ENCODE data around the gene PRPF19. TPM values are rescaled to one million over a fixed set of nuclear protein-coding genes. Genes with fewer than 3 reads are reported as not detected.

PRPF19 gene
- total and polyA plus RNA-seq, 2 donors from 2014 or later = 70.7 to 72.1 TPM

GRCh38 chr11:60942219-60942618, 35.8 kb upstream of the PRPF19 start:
- no peak overlapping the region for H3K4me3 ChIP-seq (ENCODE audit: low read length in 3 of 3)
- TF ChIP-seq CTCF (IDR thresholded peaks at IDR 0.05; ENCODE audit: borderline replicate concordance, extremely low read depth, insufficient read depth) = no peak
- no peaks in the 10 kb centered on the region for H3K36me3 ChIP-seq (ENCODE audit: control insufficient read depth in 2 of 3, insufficient read depth in 3 of 3, low read length in 3 of 3)
- intact Hi-C loops (cut with DNase I) = no loop called here
- H3K27me3 ChIP-seq (ENCODE audit: control insufficient read depth, insufficient read depth, low read length) = no peaks in the 10 kb centered on the region
- H3K27ac ChIP-seq (ENCODE audit: low read depth in 2 of 2, low read length in 2 of 2) = no peak overlapping the region
- H3K9me3 ChIP-seq (ENCODE audit: control insufficient read depth in 2 of 3, insufficient read depth in 1 of 3, low read length in 3 of 3) = no peaks in the 10 kb centered on the region
- no peak overlapping the region for H3K9ac ChIP-seq (ENCODE audit: low read length in 3 of 3)
- FAIRE-seq (no peak), DNase-seq (no peak)
- H3K4me1 ChIP-seq (ENCODE audit: control insufficient read depth in 2 of 3, insufficient read depth in 2 of 3, low read depth in 1 of 3, low read length in 3 of 3) = no peaks in the 10 kb centered on the region

- H3K36me3 ChIP-seq (ENCODE audit: control insufficient read depth in 2 of 3, insufficient read depth in 3 of 3, low read length in 3 of 3) = no peaks in the 10 kb centered on the region
- H3K27ac ChIP-seq (ENCODE audit: low read depth in 2 of 2, low read length in 2 of 2) = no peak overlapping the region
- intact Hi-C loops (cut with DNase I) = no loop called here
- FAIRE-seq (no peak), DNase-seq (no peak)
- no peaks in the 10 kb centered on the region for H3K4me1 ChIP-seq (ENCODE audit: control insufficient read depth in 2 of 3, insufficient read depth in 2 of 3, low read depth in 1 of 3, low read length in 3 of 3)
- H3K4me3 ChIP-seq (ENCODE audit: low read length in 3 of 3) = no peak overlapping the region
- H3K9me3 ChIP-seq (ENCODE audit: control insufficient read depth in 2 of 3, insufficient read depth in 1 of 3, low read length in 3 of 3) = no peaks in the 10 kb centered on the region
- TF ChIP-seq CTCF (IDR thresholded peaks at IDR 0.05; ENCODE audit: borderline replicate concordance, extremely low read depth, insufficient read depth) = no peak
- H3K9ac ChIP-seq (ENCODE audit: low read length in 3 of 3) = no peak overlapping the region
- H3K27me3 ChIP-seq (ENCODE audit: control insufficient read depth, insufficient read depth, low read length) = no peaks in the 10 kb centered on the region
Measured at GRCh38 chr11:60941371-60942119, 35.2 kb upstream of the PRPF19 start.

GRCh38 chr11:60939855-60940254, 33.5 kb upstream of the PRPF19 start:
- no peak for FAIRE-seq
- no peaks in the 10 kb centered on the region for H3K36me3 ChIP-seq (ENCODE audit: control insufficient read depth in 2 of 3, insufficient read depth in 3 of 3, low read length in 3 of 3)
- H3K4me1 ChIP-seq (ENCODE audit: control insufficient read depth in 2 of 3, insufficient read depth in 2 of 3, low read depth in 1 of 3, low read length in 3 of 3) = no peaks in the 10 kb centered on the region
- H3K9ac ChIP-seq (ENCODE audit: low read length in 3 of 3) = no peak overlapping the region
- intact Hi-C loops (cut with DNase I) = no loop called here
- H3K27me3 ChIP-seq (ENCODE audit: control insufficient read depth, insufficient read depth, low read length) = no peaks in the 10 kb centered on the region
- DNase-seq = no peak
- no peak for TF ChIP-seq CTCF (IDR thresholded peaks at IDR 0.05; ENCODE audit: borderline replicate concordance, extremely low read depth, insufficient read depth)
- H3K9me3 ChIP-seq (ENCODE audit: control insufficient read depth in 2 of 3, insufficient read depth in 1 of 3, low read length in 3 of 3) = no peaks in the 10 kb centered on the region
- H3K4me3 ChIP-seq (ENCODE audit: low read length in 3 of 3) = no peak overlapping the region
- H3K27ac ChIP-seq (ENCODE audit: low read depth in 2 of 2, low read length in 2 of 2) = no peak overlapping the region

GRCh38 chr11:60939301-60939700, 32.9 kb upstream of the PRPF19 start:
- no peak overlapping the region for H3K9ac ChIP-seq (ENCODE audit: low read length in 3 of 3)
- H3K36me3 ChIP-seq (ENCODE audit: control insufficient read depth in 2 of 3, insufficient read depth in 3 of 3, low read length in 3 of 3) = no peaks in the 10 kb centered on the region
- intact Hi-C loops (cut with DNase I) = no loop called here
- no peaks in the 10 kb centered on the region for H3K27me3 ChIP-seq (ENCODE audit: control insufficient read depth, insufficient read depth, low read length)
- H3K27ac ChIP-seq (ENCODE audit: low read depth in 2 of 2, low read length in 2 of 2) = no peak overlapping the region
- DNase-seq (no peak), FAIRE-seq (no peak)
- H3K4me3 ChIP-seq (ENCODE audit: low read length in 3 of 3) = no peak overlapping the region
- no peaks in the 10 kb centered on the region for H3K4me1 ChIP-seq (ENCODE audit: control insufficient read depth in 2 of 3, insufficient read depth in 2 of 3, low read depth in 1 of 3, low read length in 3 of 3)
- no peak for TF ChIP-seq CTCF (IDR thresholded peaks at IDR 0.05; ENCODE audit: borderline replicate concordance, extremely low read depth, insufficient read depth)
- H3K9me3 ChIP-seq (ENCODE audit: control insufficient read depth in 2 of 3, insufficient read depth in 1 of 3, low read length in 3 of 3) = no peaks in the 10 kb centered on the region
